Measurements from ENCODE around the gene CRISPLD2. TPM values are rescaled to one million over a fixed set of nuclear protein-coding genes. Genes with fewer than 3 reads are reported as not detected.

CRISPLD2 gene
- total and polyA plus RNA-seq, 9 of the 15 experiments (the other 6 are each of a cell fraction or from before 2014, with no cell fraction given), result 0.03 to 0.24 (median 0.04) TPM; not detected in 4

- ChIA-PET CTCF (ENCODE audit: low intra/inter-chr PET ratio) (interaction anchor here (0.6 kb wide), 1 partner anchor 13 kb away, joined by 3 read pairs; no protein-coding TSS in a partner anchor), POLR2A (interaction anchor here (0.6 kb wide), 2 partner anchors 12 to 589 kb away, joined by 3 read pairs; no protein-coding TSS in a partner anchor)
- in situ Hi-C loops (cut with MboI), result no loop called here
- H3K79me2 ChIP-seq (ENCODE audit: control insufficient read depth, insufficient read depth, low read length), result no peaks in the 10 kb centered on the region
- no peak for DNase-seq (ENCODE audit: extremely low read depth in 1 of 4, low spot score in 3 of 4)
- no peaks in the 10 kb centered on the region for H3K9me1 ChIP-seq (ENCODE audit: control insufficient read depth, insufficient read depth, low read length)
- no TSS peak for BruUV-seq (replicated peaks)
- intact Hi-C loops (cut with micrococcal nuclease), result no loop called here
- no peaks in the 10 kb centered on the region for H3K9me3 ChIP-seq (replicated peaks; ENCODE audit: control insufficient read depth, insufficient read depth, low read depth, low read length)
- WGBS (ENCODE audit: insufficient coverage, low coverage, missing lambda C conversion rate), result 47% methylated on average over 8 of the region's 9 CpGs
- peaks cover 2 to 16% of the 10 kb centered on the region in 2 experiments; a peak in 2 of 5 replicates for H3K4me1 ChIP-seq (replicated peaks in 1 of 2; ENCODE audit: control insufficient read depth in 2 of 2, insufficient read depth in 2 of 2, low read length in 2 of 2)
- TF ChIP-seq BRF2 (IDR thresholded peaks at IDR 0.05; ENCODE audit: borderline replicate concordance, insufficient read depth, insufficient read length) (no peak), GABPB1 (CRISPR knock-in tag; IDR thresholded peaks at IDR 0.05) (no peak), RBM25 (IDR thresholded peaks at IDR 0.05; ENCODE audit: low read depth, low read length, severe bottlenecking) (no peak), TFAP4 (CRISPR knock-in tag; IDR thresholded peaks at IDR 0.05; ENCODE audit: borderline replicate concordance) (no peak), GMEB1 (CRISPR knock-in tag; IDR thresholded peaks at IDR 0.05) (no peak), ATF7 (IDR thresholded peaks at IDR 0.05) (no peak), SMAD4 (CRISPR knock-in tag; conservative IDR thresholded peaks at IDR 0.05) (no peak), HNRNPK (IDR thresholded peaks at IDR 0.05; ENCODE audit: low read depth, low read length, poor library complexity, severe bottlenecking) (no peak), KDM4B (IDR thresholded peaks at IDR 0.05; ENCODE audit: borderline replicate concordance in 2 of 2, low read depth in 1 of 2) (no peak), HMBOX1 (IDR thresholded peaks at IDR 0.05) (no peak), TCF7 (IDR thresholded peaks at IDR 0.05; ENCODE audit: borderline replicate concordance) (no peak), MXI1 (IDR thresholded peaks at IDR 0.05; ENCODE audit: low read depth, low read length) (no peak), ILK (tag; IDR thresholded peaks at IDR 0.05; ENCODE audit: borderline replicate concordance, low read depth) (no peak), MAFK (IDR thresholded peaks at IDR 0.05; ENCODE audit: low read length) (no peak)
- no peak overlapping the region for H3K9ac ChIP-seq (ENCODE audit: insufficient read depth in 1 of 2, low read depth in 2 of 2, low read length in 2 of 2)
- no peak for ATAC-seq
- no peak overlapping the region for H2AFZ ChIP-seq (ENCODE audit: low read depth, low read length)
- 0 out of 2 replicates have a peak, but pooled peaks cover 9% of the 10 kb centered on the region for H4K20me1 ChIP-seq (replicated peaks; ENCODE audit: control insufficient read depth, insufficient read depth, low read length)
- H3K4me3 ChIP-seq, result no peak overlapping the region
- no peak overlapping the region for H3K27ac ChIP-seq (ENCODE audit: extremely low read depth, low read depth, low read length)
- FAIRE-seq, result no peak
- peaks cover 41 to 49% of the 10 kb centered on the region in 2 experiments for H3K27me3 ChIP-seq (ENCODE audit: control insufficient read depth in 2 of 2, insufficient read depth in 2 of 2, low read length in 2 of 2)
- H3K4me2 ChIP-seq (ENCODE audit: insufficient read depth, low read length), result no peak overlapping the region
- no peaks in the 10 kb centered on the region for H3K36me3 ChIP-seq (ENCODE audit: control insufficient read depth, insufficient read depth, low read length)
These were observed 70.6 kb downstream of the CRISPLD2 start for GRCh38 chr16:84890427-84890826.
